ENCODE data around the gene USP36.
A peak's percentile ranks its signal among the peaks of the same experiment; 100 is the strongest.
"Not testable (repeated sequence)": the region's sequence is repeated elsewhere in the genome, so short reads cannot be mapped to it uniquely, and the experiment has no call there.

USP36 gene

DNA sequence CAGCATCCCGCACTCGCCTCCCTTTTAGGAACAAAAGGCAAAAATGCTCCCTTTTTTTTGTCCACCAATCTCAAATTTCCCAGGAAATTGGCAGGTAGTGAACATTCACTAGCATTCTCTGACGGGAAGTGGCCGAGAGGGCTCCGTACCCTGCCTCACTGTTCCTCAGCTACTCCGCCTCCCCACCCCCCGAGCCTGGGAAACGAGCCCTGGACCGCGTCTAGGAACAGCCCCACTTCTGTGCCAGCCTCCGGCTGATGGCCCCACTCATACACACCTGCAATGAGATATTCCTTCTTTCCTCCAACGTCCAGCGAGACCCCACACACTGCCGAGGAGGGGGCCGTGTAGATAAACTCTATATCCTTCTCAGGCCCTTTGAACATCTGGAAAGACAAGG, 30.0 kb upstream of the USP36 start:
- no peak for DNase-seq

DNA sequence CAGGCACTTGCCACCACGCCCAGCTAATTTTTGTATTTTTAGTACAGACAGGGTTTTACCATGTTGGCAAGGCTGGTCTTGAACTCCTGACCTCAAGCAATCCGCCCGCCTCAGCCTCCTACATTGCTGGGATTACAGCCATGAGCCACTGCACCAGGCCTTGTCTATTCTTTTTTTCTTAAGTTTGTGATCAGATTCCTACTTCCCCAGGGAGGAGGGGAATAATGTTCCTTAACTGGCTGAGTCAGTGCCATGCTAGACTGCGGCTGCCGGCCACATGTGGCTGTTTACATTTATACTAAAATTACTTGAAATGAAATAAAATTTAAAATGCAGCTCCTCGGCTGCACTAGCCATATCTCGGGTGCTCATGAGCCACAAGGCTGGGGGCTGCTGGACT, 27.8 kb upstream of the USP36 start:
- no peak for DNase-seq

DNA sequence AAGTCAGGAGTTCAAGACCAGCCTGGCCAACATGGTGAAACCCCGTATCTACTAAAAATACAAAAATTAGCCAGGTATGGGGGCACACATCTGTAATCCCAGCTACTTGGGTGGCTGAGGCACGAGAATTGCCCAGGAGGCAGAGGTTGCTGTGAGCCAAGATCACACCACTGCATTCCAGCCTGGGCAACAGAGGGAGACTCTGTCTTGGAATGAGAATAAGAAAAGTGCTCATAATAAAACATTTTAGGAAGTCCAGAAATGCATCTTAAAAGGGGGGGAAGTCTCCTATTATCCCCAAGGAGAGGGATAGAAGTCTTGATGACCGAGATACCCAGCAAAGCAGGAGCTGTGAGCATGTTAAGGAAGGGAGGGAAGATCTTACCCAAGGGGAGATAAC, 26.4 kb upstream of the USP36 start:
- not testable (repeated sequence) for DNase-seq

DNA sequence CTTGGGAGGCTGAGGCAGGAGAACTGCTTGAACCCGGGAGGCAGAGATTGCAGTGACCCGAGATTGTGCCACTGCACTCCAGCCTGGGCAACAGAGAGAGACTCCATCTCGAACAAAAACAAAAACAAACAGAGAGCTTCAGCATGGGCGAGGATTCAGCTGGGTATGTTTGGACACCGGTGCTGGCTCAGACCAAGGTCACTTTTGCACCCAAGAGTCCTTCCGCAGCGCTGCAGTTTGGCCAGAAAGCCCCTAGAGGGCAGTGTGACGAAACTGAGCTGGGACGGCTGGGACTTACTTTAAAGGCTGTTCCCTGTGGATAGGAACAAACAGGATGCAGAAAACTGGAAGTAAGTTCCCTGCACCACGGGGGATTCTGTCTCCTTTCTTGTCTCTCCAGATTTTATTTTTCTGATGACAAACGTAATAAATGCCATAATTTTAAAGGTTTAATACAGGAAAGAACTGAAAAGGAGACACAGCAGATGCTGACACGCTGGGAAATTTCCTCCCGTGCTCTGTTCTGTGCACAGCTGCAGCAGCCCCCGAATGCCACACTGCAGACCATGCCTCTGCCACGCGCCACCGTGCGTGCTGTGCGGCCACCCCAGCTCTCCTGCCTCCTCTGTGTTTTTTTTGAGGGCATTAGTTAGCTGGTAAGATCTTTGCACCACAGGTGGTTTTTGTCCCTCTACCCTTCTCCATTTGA, 25.2 kb upstream of the USP36 start:
- peak; percentile 57 for DNase-seq

DNA sequence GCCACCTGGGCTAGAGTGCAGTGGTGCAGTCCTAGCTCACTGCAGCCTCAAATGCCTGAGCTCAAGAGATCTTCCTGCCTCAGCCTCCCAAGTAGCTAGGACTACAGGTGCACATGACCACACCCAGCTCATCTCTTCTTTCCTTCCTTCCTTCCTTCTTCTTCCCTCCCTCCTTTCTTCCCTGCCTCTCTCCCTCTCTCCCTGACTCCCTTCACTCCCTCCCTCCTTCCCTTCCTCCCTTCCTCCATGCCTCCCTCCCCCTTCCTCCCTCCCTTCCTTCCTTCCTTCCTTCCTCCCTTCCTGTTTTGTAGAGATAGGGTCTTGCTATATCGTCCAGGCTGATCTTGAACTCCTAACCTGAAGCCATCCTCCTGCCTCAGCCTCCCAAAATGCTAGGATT, 23.5 kb upstream of the USP36 start:
- DNase-seq: no peak

DNA sequence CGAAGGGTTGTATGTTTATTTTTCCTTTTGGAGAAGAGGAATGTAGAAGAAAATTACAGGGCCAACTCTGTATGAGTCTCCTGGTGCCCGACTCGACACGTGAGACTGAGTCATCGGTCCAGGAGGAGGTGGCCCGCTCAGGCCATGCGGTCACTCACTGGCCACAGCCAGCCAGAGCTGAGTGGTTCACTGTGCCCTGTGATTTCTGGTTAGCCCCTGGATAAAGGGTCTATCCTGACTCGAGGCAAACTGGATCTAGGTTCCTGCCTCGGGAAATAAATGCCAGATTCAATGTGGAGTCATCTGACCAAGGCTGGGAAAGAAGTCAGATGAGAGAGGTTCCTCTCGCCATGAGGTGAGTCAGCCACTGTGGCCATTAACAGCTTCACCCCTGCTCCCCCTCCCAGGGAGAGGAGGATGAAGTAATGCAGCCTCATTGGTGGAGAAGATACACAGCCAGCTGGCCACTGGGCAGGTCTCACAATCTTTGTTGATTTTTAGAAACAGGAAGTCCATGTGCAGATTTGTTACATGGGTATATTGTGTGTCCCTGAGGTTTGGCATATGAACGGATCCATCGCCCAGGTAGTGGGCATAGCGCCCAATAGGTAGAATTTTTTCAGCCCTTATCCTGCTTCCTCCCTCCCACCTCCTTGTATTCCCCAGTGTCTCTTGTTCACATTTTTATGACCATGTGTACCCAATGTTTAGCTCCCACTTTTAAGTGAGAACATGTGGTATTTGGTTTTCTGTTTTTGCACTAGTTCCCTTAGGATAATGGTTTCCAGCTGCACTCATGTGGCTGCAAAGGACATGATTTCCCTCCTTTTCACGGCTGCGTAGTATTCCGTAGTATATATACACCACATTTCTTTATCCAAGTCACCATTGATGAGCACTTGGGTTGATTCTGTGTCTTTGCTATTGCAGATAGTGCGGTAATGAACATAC, 21.7 kb upstream of the USP36 start:
- DNase-seq: no peak

DNA sequence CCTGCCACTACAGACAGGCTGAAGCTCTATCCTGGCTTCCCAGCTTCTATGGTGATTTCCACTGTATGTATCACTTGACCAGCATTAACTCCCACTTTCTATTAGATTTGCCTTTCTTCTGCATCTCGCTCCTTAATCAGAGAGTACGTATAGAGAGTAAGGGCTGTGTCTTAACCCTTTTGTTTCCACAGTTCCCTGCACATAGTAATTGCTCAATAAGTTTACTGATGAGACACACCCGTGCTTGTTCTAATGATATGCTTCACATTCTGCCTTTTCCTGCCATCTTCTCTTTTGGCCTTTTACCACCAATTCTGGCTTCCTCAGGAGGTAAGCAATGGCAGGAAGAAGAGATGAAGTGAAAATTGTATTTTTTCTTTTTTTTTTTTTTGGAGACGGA, 20.6 kb upstream of the USP36 start:
- no peak for DNase-seq

DNA sequence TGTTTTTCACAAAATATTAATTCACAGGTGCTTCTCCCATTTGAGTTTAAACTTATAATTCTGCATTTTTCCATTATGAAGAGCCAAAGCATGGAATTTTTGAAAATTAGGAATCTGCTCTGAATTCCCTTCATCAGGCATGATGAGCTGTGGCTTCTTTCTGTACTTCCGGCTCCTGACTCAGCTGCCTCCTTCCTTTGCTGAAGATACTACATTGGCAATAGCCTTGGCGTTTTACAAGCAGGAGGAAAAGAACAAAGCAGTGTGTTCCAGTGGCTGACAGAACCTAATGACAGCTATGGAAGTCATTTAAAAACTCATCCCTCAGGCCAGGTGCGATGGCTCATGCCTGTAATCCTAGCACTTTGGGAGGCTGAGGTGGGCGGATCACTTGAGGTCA, 18.4 kb upstream of the USP36 start:
- DNase-seq: no peak

DNA sequence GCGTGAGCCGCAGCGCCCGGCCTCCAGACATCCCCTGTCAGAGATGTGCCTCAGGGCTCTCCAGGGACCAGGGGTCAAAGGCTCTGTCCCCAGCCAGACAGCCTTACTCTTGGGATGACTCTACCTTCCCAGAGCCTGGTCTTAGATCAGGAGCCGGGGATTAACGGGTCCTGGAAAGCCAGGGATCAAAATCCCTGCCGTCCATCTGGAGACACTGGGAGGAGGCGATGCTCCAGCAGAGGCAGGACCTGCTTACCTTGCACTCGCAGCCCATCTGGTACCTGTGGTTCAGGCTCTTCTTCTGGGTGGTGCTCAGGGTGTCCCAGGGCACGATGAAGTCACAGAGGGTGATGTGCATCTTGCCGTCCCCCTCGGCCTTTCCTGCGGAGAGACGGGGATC, 16.7 kb upstream of the USP36 start:
- no peak for DNase-seq

DNA sequence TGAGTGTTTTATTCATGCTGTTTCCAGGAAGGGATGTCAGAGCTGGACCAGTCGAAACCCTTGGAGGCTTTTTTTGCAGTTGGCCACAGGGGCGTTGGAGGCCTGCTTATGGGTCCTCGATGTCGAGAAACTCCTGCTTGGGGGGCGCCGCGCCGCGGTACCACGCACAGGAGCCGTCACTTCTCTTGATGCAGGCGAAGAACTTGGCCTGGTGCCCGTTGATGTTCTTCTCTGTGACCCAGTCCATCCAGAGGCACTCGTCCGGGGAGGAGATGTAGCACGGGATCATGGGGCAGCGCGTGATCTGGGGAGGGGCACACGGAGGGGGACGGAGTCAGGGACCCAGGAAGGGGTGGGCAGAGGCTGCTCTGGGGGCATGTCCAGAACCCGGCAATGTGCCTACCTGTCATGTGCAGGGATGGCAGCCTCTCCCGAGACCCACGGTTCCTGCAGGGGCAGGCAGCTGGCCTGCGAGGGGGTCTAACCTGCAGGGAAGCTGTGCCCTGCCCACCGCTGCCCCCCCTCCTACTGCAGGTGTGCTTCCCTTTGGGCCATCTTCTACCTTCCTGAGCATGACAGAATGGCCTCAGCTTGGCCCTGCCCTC, 15.0 kb upstream of the USP36 start:
- no peak for DNase-seq

DNA sequence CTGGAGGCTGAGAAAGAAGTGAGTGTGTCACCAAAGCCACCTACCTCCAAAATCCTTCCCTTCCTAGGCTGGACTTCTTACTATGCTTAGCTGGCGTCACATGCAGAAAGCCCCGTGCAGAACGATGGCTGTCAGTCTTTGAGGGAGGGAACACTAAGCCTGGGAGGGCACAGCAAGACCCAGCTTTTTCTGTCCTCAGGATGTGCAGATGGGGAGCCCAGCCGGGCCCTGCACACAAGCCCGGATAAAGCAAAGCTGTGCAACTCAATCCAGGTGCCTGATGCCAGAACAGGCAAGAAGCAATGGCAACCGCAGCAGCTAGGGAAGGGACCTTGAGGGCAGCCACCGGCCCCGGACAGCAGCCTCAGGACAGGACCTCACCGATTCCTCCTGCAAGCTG, 13.9 kb upstream of the USP36 start:
- no peak for DNase-seq

DNA sequence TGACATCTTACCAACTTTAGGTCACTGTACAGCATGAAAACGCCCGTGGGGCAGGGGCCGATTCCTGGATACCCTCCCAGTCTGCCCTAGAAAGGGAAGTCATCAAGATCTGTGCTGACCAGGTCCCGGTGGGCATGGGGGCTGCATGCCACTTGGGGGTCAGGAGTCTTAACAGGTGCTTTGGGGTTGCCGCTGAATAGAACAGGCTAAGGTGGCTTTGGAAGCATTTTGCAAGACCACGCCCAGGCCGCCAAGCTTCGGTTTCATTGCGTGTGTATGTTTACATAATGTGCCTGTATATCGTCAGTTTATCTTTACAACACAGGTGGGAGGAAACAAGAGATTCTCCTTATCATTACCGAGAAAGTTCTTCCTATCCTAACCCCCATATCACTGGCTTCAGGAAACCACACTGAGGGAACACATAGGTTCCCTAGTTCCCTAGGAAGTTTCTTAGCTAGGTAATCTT, 13.3 kb upstream of the USP36 start:
- DNase-seq: no peak

DNA sequence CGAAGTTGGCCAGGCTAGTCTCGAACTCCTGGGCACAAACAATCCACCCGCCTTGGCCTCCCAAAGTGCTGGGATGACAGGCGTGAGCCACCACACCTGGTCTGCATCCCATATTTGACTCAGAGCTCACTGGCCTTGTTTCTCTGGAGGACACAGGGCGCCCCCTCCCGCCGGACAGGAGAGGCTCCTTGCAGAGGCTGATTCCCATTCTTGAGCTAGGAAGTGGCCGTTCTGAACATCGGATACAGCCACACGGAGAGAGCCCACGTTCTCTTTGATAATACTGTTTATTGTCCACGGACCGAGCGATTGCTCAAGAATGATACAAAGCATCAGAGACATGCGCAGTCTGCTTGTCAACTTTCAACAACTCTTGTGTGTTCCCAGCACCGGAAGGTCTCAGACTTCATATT, 12.1 kb upstream of the USP36 start:
- DNase-seq: no peak

DNA sequence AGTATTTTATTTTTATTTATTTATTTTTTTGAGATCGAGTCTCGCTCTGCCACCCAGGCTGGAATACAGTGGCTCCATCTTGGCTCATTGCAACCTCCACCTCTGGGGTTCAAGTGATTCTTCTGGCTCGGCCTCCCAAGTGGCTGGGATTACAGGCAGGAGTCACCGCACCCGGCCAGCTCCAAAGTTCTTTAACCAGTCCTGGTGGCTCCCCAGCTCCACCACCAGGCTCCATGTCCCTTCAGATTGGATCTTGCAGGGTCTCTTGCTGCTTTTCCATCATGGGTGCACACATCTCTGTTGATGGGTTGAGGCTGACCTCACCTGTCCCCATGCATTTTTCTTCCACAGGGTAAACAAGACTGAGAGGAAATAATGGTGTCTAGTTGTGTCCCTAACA, 8.4 kb upstream of the USP36 start:
- DNase-seq: no peak

DNA sequence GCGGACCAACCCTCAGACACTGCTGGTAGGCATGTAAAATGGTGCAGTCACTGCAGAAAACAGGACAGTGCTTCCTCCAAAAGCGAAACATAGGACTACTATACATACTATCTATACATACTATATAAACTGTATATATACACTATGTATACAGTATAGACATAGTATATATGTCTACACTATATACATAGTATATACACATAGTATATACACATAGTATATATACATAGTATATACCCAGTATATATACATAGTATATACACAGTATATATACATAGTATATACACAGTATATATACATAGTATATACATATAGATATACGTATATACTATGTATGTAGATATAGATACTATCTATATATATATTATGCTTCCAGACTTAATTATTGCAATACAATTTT, 6.4 kb upstream of the USP36 start:
- no peak for DNase-seq

DNA sequence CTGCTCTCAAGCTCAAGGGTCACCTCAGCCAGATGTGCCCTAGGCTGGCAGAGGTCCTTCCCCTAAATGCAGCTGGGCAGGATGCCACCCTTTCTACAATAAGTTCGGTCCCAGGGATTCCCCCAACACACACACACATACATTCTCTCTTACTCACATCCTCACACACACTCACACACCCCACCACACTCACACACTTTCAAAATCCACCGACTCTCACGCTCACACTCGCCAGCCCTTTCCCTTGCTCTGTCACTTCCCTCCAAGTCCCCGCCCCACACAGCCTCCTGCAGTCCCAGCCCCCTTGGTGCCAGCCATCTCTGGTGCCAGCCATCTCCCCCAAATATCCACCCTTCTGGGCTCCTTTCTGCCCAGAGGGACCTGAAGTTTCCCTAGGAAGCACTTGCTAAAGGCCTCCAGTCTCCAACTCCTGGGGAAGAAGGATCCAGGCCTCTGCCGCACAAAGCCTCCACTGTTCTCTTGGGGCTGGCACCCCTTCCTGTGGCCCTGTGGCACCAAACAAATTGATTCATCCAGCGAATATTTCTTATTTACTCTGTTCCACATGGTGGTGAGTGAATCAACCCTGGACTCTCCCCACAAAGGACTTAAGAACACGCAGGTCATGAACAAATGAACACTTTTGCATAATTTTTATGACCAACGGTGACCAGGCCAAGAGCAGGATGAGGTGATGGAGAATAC, 3.8 kb upstream of the USP36 start:
- DNase-seq: no peak

DNA sequence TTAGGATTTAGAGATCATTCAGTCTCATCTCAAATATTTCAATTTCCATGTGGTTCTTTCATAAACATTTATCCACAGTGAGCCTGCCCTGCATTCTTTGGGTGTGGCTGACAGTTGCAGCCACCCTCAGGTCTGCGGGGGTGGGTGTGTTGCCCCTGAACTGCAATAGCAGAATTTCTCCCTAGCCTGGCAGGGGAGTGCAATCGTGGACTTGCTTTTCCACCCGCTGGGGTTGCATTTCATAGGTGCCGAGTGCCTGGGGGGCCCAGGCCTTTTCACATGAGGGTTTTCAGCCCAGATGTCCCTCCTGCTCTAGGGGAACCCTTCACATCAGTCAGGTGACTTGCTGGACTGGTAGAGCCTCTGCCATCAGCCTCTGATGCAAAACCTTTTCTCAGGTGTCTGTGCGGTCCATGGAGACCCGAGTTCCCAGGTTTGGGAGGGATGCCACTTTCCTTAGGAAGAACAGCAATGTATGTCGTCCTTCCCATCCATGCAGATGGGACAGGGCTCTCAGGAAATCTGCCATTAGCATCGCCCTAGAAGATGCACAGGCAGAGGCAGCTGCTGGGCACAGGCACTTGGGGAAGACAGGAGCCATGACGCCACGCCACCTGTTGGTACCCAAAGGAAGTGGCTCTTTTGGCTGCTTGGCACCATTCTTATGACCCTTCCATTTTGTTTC, 2.4 kb upstream of the USP36 start:
- DNase-seq: peak; percentile 64

DNA sequence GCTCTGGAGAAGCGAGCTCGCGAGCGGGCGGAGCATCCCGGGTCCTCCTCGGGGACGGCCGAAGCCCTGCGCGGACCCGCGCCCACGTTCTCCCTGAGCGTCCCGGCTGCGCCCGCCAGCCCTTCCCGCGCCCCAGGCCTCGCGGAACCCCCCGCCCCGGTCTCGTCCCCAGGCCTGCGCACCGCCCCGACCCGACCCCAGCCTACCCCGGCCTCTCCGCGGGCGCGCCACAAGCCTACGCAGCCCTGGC, 159 bp downstream of the USP36 start:
- no peak for DNase-seq

DNA sequence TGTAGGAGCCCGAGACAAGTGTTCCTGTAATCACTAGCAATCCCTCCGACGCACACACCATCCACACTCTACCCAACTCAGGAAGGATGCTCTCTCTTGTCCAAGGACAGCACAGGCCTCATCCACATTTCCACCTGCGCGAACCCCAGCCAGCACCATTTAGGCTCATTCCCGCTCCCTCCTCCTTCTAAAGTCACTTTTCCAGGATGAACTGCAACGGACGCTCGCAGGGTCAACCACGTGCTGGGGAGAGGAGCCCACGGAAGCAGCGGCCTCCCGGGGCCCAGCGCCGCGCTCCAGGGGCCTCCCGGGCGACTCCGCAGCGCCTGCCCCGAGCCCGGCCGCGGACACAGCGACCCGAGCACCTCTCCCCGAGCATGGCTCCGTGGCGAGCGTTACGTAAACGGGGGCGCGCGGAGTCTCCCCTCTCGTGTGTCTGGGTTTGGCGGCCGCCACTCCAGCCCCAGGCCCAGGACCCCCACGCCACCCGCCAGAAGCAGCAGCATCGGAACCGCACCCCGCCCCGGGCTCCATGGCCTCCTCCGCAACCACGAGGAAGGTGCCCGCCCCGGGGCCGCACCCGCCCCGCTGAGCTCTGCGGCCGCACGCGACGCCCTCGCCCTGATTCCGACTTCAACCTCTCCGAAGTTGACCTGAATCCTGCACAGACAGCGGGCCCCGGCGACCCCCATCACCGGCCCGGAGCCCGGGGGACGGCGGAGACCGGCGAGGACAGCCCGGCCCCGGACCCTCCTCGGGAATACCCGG, 668 bp downstream of the USP36 start:
- DNase-seq: no peak

DNA sequence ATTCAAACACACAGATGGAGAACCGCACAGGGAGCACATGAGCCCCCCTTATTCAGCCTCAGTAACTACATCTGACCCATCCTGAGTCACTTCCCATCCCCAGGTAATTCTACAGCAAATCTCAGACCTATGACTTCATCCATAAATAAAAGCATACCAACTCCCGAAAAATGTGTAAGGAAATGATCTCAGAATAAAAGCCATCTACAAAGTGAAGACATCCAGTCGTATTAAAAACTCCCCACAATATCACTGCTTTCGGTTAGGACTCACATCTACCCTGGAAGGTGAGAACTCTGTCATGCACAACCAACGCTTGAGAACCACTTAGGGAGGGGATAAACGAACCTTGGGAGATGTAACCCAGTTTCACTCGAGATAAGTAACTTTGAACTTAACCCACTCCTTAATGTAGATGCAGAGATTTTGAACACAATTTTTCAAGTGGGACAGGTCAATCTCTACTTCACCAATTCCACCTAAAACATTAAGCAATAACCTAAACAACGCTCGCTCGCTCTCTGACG, 1.3 kb downstream of the USP36 start:
- no peak for DNase-seq

DNA sequence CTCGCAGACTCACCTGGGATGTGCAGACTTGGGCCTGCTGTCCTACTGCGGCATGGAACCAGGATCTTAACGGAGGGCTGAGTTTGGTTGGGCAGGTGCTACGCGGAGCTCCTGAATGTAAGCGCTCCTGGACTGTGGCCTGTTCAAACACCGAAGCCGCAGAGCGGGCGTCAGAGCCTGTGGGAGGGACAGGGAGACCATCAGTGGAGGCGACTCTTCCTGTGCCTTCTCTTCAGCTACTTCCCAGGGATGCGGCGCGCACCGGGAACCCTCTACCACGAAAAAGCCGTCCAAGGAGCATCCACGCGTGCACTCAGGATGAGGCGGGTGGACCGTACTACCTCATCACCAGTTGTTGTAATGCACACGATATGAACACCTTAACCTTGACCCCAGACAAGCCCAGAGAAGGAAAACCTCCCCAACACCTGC, 2.0 kb downstream of the USP36 start:
- no peak for DNase-seq
